HG02588 (cell line): ENCODE results near the gene NFATC2.

ENCODE experiments used
- ATAC-seq: cut with Tn5 transposase; IDR thresholded peaks from one replicate; pipeline ENCODE4 v1.9.1; 2021; ENCODE audit warnings: mild to moderate bottlenecking, moderate library complexity; ENCODE audit not compliant: unreplicated experiment

NFATC2 gene

DNA sequence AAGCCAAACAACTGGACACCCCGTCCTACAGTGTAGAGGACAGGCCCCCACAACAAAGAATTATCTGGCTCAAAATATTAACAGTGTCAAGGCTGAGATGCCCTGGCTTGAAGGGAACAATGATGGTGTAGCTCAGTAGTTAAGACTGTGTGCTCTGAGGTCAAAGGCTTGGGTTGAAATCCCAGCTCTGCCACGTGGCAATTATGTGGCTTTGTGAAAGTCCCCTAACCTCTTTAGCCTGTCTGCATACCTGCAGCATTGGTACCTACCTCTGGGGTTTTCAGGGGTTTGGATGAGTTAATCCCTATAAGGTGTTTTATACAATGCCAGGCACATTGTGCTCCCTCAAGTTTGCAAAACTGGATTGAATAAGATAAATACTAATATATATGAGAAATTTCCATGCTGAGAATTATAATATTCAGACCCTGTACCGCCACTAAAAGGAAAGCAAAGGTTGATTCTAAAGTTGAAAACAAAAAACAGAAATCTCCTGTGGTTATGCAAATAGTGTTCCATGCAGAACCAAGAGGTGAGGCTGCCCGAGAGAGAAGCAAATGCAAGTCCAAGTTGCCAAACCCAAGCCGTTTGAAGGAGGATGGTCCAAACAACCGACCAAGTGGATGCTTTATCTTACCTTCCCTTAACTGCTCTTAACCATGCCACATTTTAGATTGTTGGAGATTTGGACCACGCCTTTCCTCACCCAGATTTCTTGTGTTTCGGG, 199.8 kb downstream of the NFATC2 start:
- ATAC-seq: no peak

DNA sequence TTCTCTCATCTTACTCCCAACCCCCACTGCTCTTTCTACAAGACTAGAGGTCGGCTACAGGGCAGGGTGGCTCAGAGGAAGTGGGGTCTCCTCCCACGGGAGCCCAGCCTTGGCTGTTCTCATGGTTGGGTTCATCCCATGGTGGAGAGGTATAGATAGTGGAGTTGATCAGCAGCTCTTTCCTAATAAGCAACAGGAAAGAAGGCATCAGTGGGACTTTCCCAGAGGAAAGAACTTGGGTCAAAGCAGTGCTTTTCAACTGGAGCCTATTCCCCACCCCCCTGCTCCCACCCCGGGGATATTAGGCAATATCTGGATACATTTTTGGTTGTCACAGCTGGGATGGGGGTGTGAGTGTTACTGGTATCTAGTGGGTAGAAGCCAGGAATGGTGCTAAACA, 200.9 kb downstream of the NFATC2 start:
- no peak for ATAC-seq

- no peak for ATAC-seq
Measured at GRCh38 chr20:51340451-51340840, 202.1 kb downstream of the NFATC2 start.

DNA sequence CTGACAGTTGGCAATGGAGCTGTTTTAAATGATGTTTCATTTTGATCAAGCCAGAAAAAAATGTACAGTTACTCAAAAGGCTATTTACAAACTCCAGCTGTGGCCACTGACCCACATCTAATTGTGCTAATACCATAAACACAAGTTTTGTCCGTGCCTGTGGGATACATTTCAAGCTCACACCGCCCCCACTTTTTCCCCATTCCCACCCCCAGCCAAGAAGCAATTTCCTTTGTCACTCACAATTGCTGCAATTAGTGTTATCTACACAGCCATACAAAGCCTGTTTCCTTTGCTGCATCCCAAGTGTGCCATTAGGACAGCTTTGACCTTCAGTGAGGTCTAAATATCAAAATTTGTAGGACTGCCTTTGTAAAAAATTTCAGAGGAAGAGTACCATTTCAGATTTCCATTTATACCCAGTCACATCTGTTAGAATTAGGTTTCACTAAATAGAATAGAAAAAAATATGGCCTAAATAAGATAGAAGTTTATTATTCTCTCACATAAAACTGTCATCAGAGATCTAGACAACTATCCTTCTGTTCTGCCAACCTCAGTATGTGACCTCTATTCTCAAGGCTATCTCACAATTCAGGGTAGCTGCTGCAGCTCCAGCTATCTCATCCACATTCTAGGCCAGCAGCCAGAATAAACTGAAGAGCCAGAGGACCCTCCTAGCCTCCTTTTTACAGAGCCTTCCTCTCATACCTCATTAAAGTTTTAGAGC, 202.6 kb downstream of the NFATC2 start:
- ATAC-seq: no peak

DNA sequence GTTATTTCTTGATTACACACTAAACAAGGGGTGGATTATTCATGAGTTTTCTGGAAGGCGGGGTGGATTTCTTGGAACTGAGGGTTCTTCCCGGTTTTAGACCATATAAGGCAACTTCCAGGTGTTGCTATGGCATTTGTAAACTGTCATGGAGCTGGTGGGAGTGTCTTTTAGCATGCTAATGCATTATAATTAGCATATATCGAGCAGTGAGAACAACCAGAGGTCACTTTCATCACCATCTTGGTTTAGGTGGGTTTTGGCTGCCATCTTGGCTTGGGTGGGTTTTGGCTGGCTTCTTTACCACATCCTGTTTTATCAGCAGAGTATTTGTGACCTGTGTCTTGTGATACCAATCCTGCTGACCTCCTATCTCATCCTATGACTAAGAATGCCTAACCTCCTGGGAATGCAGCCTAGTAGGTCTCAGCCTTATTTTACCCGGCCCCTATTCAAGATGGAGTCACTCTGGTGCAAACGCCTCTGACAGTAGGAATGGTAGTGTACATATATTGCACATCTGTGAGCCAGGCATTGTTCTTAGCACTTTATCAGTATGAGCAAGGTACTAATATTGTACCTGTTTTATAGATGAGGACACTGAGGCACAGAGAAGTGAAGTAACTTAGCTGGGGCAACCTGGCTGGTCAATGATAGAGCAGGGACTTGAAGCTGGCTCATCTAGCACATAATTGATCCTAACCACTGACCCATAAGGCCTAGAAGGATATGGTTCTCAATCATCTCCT, 203.7 kb downstream of the NFATC2 start:
- ATAC-seq: no peak

GRCh38 chr20:51337126-51337805, 205.3 kb downstream of the NFATC2 start:
- no peak for ATAC-seq
